GM19239 (cell line): ENCODE data around the gene SLC48A1.

ENCODE experiments used
- DNase-seq: peaks from one replicate; pipeline ENCODE4 v3.0.0; 2011; ENCODE audit warnings: low spot score; ENCODE audit not compliant: insufficient read length
- FAIRE-seq: peaks from 2 replicates; lab custom pipeline; 2011; peaks lifted over from hg19 to GRCh38; lab: Jason Lieb, UNC

SLC48A1 gene

DNA sequence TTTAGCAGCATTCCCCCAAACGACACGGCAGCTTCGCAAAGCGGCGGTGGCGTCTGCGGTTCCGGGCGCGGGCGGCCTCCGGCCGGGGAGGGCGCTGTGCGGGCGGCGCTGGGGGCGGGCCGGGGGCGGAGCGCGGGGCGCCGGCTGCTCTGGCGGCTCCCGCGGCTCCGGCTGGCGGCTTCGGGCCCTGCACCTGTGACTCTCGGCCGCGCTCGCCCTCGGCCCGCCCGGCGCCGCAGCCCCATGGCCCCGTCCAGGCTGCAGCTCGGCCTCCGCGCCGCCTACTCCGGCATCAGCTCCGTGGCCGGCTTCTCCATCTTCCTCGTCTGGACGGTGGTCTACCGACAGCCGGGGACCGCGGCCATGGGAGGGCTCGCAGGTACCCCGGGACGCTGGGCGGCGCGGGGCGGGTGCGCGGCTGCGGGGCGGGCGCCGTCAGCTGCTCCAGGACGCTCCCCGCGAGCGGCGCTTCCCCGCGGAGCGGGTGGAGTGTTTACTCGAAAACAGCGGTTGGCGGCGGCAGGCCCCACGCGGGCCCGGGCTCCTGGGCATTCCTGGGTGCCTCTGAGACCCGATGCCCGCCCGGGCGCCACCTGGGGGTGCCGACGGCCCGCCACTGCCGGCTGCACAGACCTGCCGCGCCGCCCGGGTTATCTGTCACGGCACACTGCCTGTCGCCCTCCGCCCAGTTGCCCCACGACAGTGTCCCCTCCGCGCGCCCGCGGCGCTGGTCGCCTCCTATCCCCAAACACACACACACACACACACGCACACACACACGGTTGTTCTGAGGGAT is at the start of gene SLC48A1:
Gene SLC48A1, plus strand, starts transcription at position 177 of the 796 bp plus-strand sequence. Its CDS starts 67 bp downstream, at position 244.
- DNase-seq (peak; percentile 95), FAIRE-seq (no peak)

DNA sequence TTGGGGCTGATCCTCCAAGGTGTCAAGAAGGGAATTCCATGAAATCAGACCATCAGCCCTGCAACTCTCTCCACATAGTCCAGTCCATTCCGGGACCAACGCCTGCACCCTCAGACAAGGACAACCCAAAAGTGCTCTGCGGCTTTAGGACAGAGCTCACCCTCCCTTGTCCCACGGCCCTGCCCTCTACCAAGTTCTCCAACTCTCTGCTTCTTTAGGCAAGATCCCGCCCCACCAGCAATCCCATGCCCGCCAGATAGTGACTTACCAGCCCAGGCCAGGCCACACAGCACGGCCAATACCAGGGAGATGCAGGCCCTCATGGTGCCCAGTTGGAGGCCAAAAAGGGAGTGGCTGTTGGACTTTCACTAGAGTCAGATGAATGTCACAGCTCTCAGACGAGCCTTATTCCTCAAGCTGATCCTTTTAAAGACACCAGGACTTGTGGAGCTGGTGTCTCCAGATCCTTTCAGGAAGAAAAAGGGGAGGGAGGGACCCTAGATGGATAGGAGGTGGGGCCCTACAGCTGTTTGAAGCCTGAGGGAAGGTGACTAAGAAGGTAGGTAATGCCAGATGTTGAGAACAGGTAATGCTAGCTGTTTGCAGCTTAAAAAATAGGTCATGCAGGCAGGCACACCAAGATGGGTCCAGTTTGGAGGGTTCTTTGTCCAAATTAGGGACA is 47.8 kb upstream of the SLC48A1 start, which contains the start of gene ENDOU:
Gene ENDOU, minus strand, starts transcription at position 400 of the 682 bp plus-strand sequence. Its CDS starts 77 bp downstream, at position 323.
- no peak for DNase-seq

DNA sequence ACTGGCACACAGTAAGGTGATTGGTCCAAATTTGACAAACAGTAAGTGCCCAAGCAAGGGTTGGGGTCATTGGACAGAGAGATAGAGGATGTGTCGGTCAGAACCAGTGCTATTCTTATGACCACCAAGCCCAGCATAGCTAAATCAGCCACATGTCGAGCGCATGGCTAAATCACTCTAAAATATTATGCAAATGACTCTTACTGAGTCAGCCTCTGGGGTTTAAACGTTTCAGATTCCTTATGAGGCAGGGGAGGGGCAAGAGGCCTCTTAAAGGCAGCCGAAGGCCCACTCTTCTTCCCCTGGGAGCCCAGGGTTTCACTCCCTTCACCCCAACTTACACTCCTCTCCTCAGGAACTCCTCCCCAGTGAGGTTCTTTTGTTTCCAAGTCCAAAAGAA is 47.1 kb upstream of the SLC48A1 start:
- DNase-seq, result peak; percentile 54
- peak; percentile 75 for FAIRE-seq

More for the DNA sequence above, 47.8 kb upstream of the SLC48A1 start, which contains the start of gene ENDOU:
- FAIRE-seq, result no peak

DNA sequence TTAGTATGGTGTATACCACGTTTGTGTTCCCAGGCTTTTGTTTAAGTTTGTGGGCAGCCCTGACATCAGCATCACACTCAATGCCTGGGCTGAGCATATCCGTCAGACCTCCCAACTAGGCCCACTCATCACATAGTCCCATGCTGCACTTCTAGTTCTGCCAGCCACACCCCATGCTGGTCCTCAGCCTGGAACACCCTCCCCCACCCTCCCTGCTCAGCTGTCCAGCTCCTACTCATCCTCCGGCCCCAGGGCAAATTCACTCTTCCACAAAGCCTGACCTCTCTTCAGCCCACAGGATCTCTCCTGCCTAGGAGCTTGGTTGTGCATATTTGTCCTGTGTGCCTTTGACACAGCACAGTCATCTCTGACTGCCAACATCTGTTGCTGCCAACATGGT is 43.8 kb upstream of the SLC48A1 start:
- DNase-seq (no peak), FAIRE-seq (no peak)

DNA sequence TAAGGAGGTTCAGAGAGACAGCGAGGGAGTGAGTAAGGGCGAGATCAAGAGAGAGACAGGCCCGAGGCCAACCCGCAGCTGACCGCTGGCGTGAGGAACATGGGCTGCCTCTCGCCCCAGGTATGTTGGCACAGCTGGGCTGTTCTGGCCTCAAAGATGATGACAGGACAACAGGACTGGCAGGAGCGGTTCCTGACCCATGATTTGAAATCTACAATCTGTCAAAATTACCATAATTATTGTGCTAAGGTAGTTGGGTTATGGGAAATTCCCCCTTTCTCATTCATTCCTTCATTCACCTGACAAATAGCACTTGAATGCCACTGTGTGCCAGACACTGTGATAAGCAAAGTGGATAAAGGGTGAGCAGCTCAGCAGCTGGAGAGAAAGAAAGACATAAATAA is 42.7 kb upstream of the SLC48A1 start:
- FAIRE-seq, result no peak
- no peak for DNase-seq

DNA sequence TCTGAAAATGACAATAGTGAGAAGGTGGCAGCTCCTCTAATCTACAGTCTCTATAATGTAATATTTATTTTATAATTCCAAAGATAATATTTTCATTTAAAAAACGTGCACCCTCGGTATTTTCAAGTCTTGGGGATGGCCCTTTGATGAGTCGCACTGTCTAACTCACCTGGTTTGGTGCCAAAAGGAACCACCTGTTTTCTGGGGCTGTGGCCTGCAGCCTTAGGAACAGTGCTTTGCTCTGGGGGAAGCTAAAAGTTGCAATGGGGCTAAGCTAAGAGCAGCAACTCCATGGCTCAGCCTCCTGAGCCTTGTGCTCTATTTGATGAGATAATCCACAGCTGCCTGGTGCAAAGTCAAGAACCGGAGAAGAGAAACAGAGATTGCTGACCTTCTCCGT is 41.3 kb upstream of the SLC48A1 start:
- DNase-seq (no peak), FAIRE-seq (no peak)

DNA sequence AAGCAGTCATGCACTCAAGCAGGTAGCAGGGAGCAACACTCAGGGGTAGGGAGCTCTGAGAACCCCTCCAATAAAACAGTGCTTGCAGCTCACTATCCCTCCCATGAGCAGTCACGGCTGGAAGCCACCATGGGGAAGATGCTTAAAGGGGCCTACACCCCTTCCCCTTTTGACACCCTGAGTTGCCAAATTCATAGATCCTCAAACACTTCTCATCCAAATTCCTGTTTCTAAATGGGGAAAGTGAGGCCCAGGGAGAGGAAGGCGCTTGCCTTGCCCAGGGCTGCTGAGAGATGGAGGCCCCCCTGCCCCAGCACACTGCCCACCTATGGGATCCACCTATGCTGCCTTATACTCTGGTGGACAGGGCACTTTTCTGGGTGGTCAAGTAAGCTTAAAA is 40.5 kb upstream of the SLC48A1 start:
- no peak for FAIRE-seq
- DNase-seq, result no peak

DNA sequence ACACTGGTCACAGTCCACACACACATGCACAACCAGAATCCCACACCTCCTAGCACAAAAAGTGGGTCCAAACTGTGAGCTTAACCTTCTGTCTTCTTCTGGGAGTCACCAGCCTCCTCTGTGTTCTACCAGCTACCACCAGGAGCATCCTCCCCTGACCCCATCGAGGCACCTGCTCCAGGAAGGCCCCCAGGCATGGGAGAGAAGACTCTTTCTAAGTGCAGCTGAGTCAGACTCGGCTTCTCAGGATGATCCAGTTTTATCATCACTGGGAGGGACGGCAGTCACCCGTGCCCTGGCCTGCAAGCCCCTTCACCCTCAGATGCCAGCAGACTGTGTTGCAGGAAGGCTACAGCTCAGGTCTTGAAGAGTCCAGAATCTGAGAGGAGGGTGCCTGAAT is 39.9 kb upstream of the SLC48A1 start:
- FAIRE-seq, result no peak
- DNase-seq, result no peak

DNA sequence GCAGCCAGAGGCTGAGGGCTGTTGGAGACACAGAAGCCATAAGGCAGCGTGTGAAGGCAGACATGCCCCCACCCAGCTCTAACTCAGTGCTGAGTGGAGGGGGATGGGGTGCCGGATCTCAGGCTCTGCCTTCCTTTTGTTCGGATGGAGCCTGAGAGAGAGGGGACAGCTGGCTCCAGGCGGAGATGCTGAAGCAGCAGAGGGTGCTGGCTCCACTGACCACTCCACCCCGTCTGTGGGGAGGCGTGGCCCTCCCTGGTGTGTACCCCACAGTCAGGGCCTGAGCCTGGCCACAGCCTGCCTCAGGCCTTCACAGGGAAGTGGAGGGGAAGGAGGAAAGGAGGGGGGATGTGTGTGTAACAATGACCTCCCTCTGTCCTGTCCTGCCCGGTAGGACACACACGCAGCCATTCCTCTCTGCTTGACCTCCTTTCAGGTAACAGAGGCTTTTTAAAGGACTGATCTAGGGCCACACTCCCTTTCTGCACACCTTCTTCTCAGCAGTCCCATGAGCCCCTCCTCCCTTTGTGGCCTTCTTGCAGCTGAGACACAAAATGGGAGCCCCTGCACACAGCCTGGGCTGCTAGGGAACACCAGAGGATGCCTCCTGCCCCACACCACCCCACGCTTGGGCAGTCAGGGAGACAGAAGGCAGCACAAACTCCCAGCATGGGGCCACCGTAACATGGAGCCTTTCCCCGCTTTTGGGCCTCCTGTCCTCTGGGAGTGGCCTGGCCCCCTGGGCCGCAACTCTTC is 38.1 kb upstream of the SLC48A1 start:
- FAIRE-seq (no peak), DNase-seq (no peak)

DNA sequence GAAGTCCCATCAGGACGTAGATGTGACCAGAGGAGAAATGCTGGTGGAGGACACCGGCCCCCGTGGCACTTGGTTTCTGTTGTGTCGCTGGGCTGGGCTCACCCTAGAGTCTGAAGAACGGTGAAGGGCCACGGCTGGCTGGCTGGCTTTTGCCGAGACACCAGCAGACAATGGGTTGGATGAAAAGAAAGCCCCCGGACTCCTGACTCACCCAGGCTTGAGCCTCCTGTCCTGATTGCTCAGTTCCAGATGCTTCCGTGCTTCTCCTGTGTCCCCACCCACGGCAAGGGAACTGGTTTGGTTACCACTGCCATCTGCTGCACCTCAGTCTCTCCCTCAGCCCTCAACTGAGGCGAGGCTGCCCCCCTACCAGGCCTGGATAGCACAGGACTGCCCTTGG is 37.4 kb upstream of the SLC48A1 start:
- no peak for DNase-seq
- FAIRE-seq, result no peak

DNA sequence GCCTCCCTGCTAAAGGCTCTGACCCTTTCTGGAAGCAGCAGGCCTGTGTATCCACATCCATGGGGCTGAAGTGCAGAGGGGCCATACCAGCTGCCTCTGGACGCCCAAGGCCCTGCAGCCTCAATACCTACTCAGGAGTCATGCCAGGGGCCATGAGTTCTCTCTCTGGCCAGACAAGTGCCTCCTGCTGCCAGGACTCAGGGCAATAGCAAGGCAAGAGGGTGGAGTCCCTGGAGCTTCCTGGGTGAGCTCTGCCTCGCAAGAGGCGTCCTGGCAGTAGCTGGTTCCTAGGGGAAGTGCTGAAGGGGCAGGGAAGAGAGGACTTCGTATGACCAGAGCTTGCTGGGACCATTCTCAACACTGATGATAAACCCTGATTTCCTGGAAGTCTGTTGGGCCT is 36.8 kb upstream of the SLC48A1 start:
- DNase-seq (no peak), FAIRE-seq (no peak)

DNA sequence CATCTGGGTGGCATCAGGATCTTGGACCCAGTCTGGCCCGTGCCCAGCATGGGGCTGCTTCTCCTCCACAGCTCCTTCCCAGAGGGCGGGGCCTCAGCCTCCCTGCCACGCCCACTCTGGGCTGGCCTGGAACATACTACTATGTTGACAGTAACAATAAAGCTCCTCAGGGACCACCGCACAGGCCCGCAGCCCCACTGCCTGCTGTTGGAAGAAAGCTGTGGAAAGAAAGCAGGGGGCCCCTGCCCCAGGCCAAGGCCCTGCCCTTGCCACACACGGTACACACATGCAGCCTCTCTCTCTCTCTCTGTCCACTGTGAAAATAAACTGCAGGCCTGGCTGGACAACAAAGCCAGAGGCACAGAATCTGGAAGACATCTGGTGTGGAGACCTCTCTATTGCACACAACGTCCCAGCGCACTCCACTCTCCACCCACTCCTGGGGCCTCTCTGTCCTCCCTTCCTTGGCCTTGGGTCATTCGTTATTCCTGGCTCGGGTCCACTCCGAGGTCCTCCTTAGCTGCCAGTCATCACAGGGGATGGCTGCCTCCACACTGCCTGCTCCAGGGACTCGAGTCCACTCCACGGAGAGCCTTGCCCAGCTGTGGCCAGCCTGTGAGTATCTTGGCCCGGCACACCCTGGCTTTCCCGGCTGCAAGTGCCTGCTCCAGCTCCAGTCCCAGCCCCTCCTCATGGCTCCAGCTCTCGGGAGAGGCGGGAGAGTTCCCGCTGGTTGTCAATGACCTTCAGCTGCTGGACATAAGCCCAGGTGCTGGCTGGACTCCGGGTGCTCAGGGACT is 36.0 kb upstream of the SLC48A1 start:
- FAIRE-seq (no peak), DNase-seq (no peak)

DNA sequence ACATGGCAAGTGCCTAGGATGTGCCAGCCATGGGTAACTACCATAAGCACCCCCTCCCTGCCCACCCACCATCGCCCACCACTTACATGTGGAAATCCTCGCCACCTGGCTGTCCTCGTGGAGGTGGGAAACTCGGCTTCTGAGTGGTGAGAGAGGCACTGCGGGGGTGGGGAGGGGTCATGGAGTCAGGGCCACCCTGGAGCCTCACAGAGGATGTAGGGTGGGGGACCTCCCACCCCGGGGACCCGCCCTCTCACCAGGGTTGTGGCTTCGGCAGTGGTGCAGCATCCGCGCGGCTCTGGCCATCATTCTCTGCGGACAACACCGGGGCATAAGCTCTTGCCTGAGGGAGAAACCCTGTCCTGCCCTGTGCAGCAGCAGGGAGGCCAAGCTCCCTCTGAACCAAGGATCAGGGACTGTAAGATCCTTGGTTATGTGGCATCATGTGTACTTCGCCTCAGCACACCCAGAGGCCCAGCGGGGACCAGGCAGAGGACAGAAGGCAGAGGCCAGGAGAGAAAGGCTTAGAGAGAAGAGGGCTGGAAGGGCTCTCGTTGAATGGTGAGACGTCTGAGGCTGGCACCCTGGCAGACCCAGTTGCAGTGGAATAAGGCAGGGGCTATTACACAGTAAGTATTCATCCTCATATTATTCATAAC is 35.0 kb upstream of the SLC48A1 start:
- DNase-seq (no peak), FAIRE-seq (no peak)

DNA sequence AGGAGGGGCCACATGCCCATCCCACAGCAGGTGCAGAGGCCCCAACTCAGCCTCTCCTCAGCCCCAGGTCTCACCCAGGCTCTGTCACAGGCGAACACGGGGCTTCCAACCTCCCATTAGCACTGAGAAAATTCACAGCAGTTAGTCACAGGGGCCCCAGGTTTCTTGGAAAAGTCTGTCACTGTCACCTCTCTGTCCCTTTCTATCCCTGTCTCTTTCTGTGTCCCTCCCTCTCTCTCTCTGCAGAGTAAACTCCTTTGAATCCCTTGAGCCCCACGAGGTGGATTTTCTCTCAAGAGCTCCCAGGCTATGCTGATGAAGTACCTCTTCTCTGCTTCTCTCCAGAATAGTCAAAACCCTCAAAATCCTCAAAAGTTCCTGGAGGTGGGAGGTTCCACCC is 33.7 kb upstream of the SLC48A1 start:
- no peak for DNase-seq
- FAIRE-seq, result no peak

DNA sequence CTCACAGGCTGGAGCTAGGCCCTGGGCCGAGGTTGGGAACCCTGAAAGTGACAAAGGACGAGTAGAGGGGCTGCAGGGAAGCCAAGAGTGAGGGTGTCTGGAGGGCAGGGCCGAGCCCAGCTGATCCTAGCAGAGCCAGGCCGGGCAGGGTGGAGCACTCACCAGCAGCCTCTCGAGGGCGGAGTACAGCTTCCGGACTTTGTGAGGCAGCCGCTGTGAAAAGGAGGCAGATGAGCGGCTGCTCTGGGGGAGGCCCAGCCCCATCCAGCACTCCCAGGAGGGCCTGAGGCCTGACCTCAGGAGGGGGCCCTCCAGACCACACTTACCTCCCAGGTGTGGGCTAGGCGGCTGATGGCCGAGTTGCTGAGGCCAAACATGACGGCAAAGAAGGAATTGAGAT is 33.1 kb upstream of the SLC48A1 start:
- peak; percentile 58 for DNase-seq
- FAIRE-seq, result peak; percentile 52

DNA sequence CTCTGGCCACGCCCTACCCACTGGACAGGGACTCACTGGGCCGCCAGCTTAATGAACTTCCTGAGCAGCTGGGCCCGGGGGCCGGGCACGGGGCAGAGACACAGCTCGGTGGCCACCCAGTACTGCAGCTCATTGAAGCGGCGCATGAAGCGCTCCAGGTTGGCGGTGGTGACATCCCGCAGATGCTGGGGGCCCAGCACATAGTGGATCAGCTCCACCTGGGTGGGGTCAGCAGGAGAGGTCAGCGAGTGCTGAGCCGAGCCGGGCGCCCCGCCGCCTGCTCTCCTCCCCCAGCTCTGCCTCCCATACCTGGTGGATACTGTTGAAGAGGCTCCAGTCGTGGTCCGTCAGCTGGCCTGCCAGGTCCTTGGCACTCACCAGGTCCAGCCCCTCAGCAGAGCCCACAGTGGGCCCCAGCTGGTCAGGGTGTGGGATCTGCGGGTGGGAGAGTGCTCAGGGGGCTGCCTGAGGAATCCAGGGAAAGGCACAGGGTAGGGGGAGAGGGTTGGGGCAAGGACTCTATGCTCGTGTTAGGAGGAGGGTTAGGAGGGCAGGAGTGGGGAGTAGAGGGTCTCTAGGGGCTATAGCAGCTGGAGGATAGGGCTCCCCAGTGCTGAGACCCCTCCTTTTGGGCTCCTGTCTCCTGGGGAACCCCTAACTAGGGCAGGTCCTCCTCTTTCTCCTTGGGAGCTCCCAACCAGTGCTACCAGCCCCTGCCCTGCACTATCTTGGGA is 32.3 kb upstream of the SLC48A1 start:
- FAIRE-seq (no peak), DNase-seq (no peak)

DNA sequence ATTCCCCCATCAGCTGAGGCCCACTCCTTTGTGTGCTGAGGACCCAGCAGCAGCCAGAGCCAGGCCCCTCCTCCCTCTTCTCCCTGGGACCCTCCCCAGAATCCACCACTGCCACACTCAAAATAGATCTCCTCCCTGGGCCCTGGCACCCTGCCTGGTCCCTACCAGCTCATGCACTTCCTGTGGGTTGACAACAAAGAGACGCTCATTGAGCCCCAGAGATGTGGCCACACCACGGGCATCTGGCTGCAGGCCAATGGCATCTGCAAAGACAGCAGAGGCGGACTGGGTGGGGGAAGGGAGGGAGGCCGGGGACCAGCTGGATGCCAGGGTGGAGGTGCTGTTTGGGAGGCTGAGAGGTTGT is 31.7 kb upstream of the SLC48A1 start:
- DNase-seq, result no peak
- no peak for FAIRE-seq

DNA sequence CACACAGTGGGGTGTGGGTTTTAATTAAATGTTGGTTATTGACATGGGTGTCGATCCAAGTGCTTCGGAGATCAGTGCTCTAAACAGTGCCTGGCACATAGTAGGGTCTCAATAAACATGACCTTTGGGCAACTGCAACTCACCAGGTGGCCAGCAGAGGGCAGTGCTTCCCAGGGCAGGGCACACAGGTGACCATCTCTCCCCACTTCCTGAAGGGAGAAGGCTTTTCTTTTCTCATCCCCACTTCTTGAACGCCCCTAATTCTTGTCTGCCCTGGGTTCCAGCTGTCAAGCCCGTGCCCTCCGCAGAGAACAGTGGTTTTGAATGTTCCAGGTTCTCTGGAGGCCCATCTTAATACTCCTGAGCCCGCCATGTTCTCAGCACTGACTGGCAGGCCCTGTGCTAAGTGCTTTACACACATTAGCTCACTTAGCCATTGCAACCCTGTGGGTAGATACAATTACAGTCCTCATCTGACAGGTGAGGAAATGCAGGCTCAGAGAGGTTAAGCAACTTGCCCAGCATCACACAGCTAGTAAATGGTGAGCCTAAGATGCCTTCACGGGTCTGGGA is 30.7 kb upstream of the SLC48A1 start:
- FAIRE-seq (peak; percentile 94), DNase-seq (peak; percentile 53)
